ENCODE data around the gene PSMD11.

PSMD11 gene

GRCh38 chr17:32516940-32517701 is 72.8 kb downstream of the PSMD11 start (continued):
- TF ChIP-seq ZNF585B (tag by site-specific recombination; IDR thresholded peaks at IDR 0.05) (no peak), CTCF (tag by site-specific recombination; IDR thresholded peaks at IDR 0.05) (no peak), ZNF785 (tag by site-specific recombination; IDR thresholded peaks at IDR 0.05) (no peak), ZNF184 (tag by site-specific recombination; IDR thresholded peaks at IDR 0.05) (no peak)

- Histone ChIP-seq H3K4me3 (ENCODE audit: low read depth, low read length) (no peak overlapping the region), H3K36me3 (ENCODE audit: control insufficient read depth in 2 of 2, insufficient read depth in 1 of 2, low read length in 2 of 2) (no peaks in the 10 kb centered on the region), H3K27ac (ENCODE audit: extremely low read depth, low read depth, low read length) (no peak overlapping the region), H3K9me3 (ENCODE audit: control insufficient read depth, insufficient read depth, low read depth, low read length) (no peaks in the 10 kb centered on the region), H3K4me1 (ENCODE audit: control insufficient read depth, insufficient read depth, low read length) (peaks cover 21% of the 10 kb centered on the region)
- ChIA-PET POLR2A (interaction anchor here (1.5 kb wide), 1 partner anchor 33 kb away, joined by 4 read pairs; no protein-coding TSS in a partner anchor), CTCF (interaction anchor here (0.8 to 1.7 kb wide), 6 partner anchors 17 to 1574 kb away, joined by 3 to 7 read pairs (median 3); partner anchors contain the start of genes CDK5R1 and MYO1D)
- TF ChIP-seq ZNF132 (tag by site-specific recombination; IDR thresholded peaks at IDR 0.05; ENCODE audit: borderline replicate concordance) (no peak), KLF9 (tag by site-specific recombination; IDR thresholded peaks at IDR 0.05; ENCODE audit: low read depth) (no peak), HOXC10 (CRISPR knock-in tag; IDR thresholded peaks at IDR 0.05) (no peak), ZNF830 (tag by site-specific recombination; IDR thresholded peaks at IDR 0.05; ENCODE audit: low read depth) (no peak), ZNF488 (tag by site-specific recombination; IDR thresholded peaks at IDR 0.05) (no peak), ZNF19 (tag by site-specific recombination; IDR thresholded peaks at IDR 0.05; ENCODE audit: low read depth) (no peak), EGR2 (tag by site-specific recombination; IDR thresholded peaks at IDR 0.05; ENCODE audit: low read depth) (no peak), ZNF311 (tag by site-specific recombination; IDR thresholded peaks at IDR 0.05; ENCODE audit: borderline replicate concordance) (no peak), GLIS2 (tag by site-specific recombination; IDR thresholded peaks at IDR 0.05) (no peak), GFI1B (tag by site-specific recombination; IDR thresholded peaks at IDR 0.05) (no peak), SETDB1 (IDR thresholded peaks at IDR 0.05; ENCODE audit: insufficient read length, low read length) (no peak), PRDM6 (tag by site-specific recombination; IDR thresholded peaks at IDR 0.05) (no peak), ZNF639 (tag by site-specific recombination; IDR thresholded peaks at IDR 0.05) (no peak), ZNF707 (tag by site-specific recombination; IDR thresholded peaks at IDR 0.05) (no peak), ZNF514 (tag by site-specific recombination; IDR thresholded peaks at IDR 0.05) (no peak), ZBTB7A (tag by site-specific recombination; IDR thresholded peaks at IDR 0.05; ENCODE audit: low read depth) (no peak), SCRT2 (tag by site-specific recombination; IDR thresholded peaks at IDR 0.05) (no peak)
These were observed 73.7 kb downstream of the PSMD11 start for GRCh38 chr17:32517982-32518381.
